Ecto neural progenitor cell (in vitro differentiated cells): ENCODE results near the gene RASA3.

Experiments
- DNase-seq: peaks from one replicate; pipeline ENCODE4 v3.0.0-alpha.2; 2018; ENCODE audit warnings: low spot score

The RASA3 gene

GRCh38 chr13:114035186-114035582, 97.2 kb downstream of the RASA3 start:
- DNase-seq: no peak

GRCh38 chr13:114034481-114034891, 97.9 kb downstream of the RASA3 start:
- DNase-seq: no peak

- no peak for DNase-seq
Observed at GRCh38 chr13:114033541-114034315, 98.7 kb downstream of the RASA3 start.

GRCh38 chr13:114032126-114032799, 100.2 kb downstream of the RASA3 start:
- DNase-seq: no peak

- no peak for DNase-seq
Observed at GRCh38 chr13:114031631-114032030, 100.8 kb downstream of the RASA3 start.

GRCh38 chr13:114030666-114031610, 101.5 kb downstream of the RASA3 start:
- no peak for DNase-seq

GRCh38 chr13:114029866-114030625, 102.4 kb downstream of the RASA3 start:
- no peak for DNase-seq

GRCh38 chr13:114027826-114028225, 104.6 kb downstream of the RASA3 start:
- no peak for DNase-seq

- DNase-seq: no peak
Observed at GRCh38 chr13:114027046-114027715, 105.2 kb downstream of the RASA3 start.

GRCh38 chr13:114026481-114026880, 105.9 kb downstream of the RASA3 start:
- no peak for DNase-seq

GRCh38 chr13:114025714-114026431, 106.5 kb downstream of the RASA3 start:
- DNase-seq: no peak

GRCh38 chr13:114025405-114025713, 107.1 kb downstream of the RASA3 start:
- DNase-seq: no peak

GRCh38 chr13:114024603-114025404, 107.6 kb downstream of the RASA3 start:
- DNase-seq: no peak

- DNase-seq: no peak
Observed at GRCh38 chr13:114023716-114024602, 108.5 kb downstream of the RASA3 start.

GRCh38 chr13:114022876-114023275, 109.5 kb downstream of the RASA3 start:
- DNase-seq: no peak

GRCh38 chr13:114022309-114022669, 110.1 kb downstream of the RASA3 start:
- no peak for DNase-seq

GRCh38 chr13:114021464-114022308, 110.7 kb downstream of the RASA3 start:
- DNase-seq: no peak
